A673 (cell line): Measurements from ENCODE around the gene YIF1B. TPM values are rescaled to one million over a fixed set of nuclear protein-coding genes. Genes with fewer than 3 reads are reported as not detected.

Experiments
- BruUV-seq: library from RNA; stranded (reverse); fragments of 400-500 nt; replicated peaks from 2 replicates; lab custom pipeline; 2021; lab: Mats Ljungman, UMichigan
- CTCF ChIA-PET: fragments of 300-600 bp; sonication (Branson Sonifier 250); formaldehyde crosslinking; loops from one replicate; lab custom pipeline; 2022; ENCODE audit warnings: antibody characterized with exemption; lab: Charles Lee
- POLR2A ChIA-PET: fragments of 300-600 bp; sonication (Branson Sonifier 250); formaldehyde crosslinking; loops from one replicate; lab custom pipeline; 2022; ENCODE audit warnings: antibody characterized with exemption; ENCODE audit not compliant: low non-redundant PET; lab: Charles Lee
- DNase-seq: peaks from one replicate; pipeline ENCODE4 v3.0.0-alpha.2; 2015; ENCODE audit warnings: low spot score
- H3K27ac ChIP-seq: fragments of 200-600 bp; sonication (generic); 2 replicates; pipeline ENCODE4 v1.5.1; 2016; ENCODE audit warnings: mixed run types, low read depth, mild to moderate bottlenecking, mixed read lengths, antibody characterized with exemption, low read length; ENCODE audit not compliant: poor library complexity, severe bottlenecking
- H3K27me3 ChIP-seq: fragments of 200-600 bp; sonication (generic); replicated peaks from 2 replicates; pipeline ENCODE4 v1.6.1; 2017; ENCODE audit warnings: mixed run types, low read depth, mild to moderate bottlenecking, mixed read lengths, antibody characterized with exemption, low read length; ENCODE audit not compliant: insufficient read depth, poor library complexity
- H3K36me3 ChIP-seq: fragments of 200-600 bp; sonication (generic); 2 replicates; pipeline ENCODE4 v1.6.1; 2016; ENCODE audit warnings: mixed run types, mild to moderate bottlenecking, mixed read lengths, antibody characterized with exemption, low read length; ENCODE audit not compliant: insufficient read depth, poor library complexity, severe bottlenecking
- H3K4me1 ChIP-seq: fragments of 200-600 bp; sonication (generic); 2 replicates; pipeline ENCODE4 v1.6.1; 2017; ENCODE audit warnings: mixed run types, mild to moderate bottlenecking, mixed read lengths, antibody characterized with exemption, low read length; ENCODE audit not compliant: insufficient read depth, poor library complexity, severe bottlenecking
- H3K4me3 ChIP-seq: fragments of 200-600 bp; sonication (generic); 2 replicates; pipeline ENCODE4 v1.5.1; 2016; ENCODE audit warnings: low read depth, mixed run types, mild to moderate bottlenecking, mixed read lengths, low read length; ENCODE audit not compliant: poor library complexity, severe bottlenecking
- H3K9me3 ChIP-seq: fragments of 200-600 bp; sonication (generic); 2 replicates; pipeline ENCODE4 v1.6.1; 2016; ENCODE audit warnings: mixed run types, low read depth, mild to moderate bottlenecking, mixed read lengths, antibody characterized with exemption, low read length; ENCODE audit not compliant: poor library complexity, severe bottlenecking
- EZH2 ChIP-seq: fragments of 200-600 bp; sonication (generic); IDR thresholded peaks from 2 replicates; pipeline ENCODE4 v1.6.1; 2017; ENCODE audit warnings: borderline replicate concordance, low read depth, mild to moderate bottlenecking, mixed read lengths, antibody characterized with exemption, low read length; ENCODE audit not compliant: poor library complexity, severe bottlenecking
- intact Hi-C: fragments of 100-400 bp; cut with micrococcal nuclease; formaldehyde crosslinking; loops from one replicate; pipeline ENCODE4 v1.10.0; 2022; ENCODE audit not compliant: unreplicated experiment
- total RNA-seq: library from RNA; stranded (reverse); gene quantifications from 2 replicates; pipeline ENCODE4 v1.2.3, GENCODE V29; 2021
- TF ChIP-seq, protein P1 (sequence below): fragments of 300-800, 200-600 bp; sonication (generic); conservative IDR thresholded peaks from 2 replicates; pipeline ENCODE4 v1.5.1; 2017; ENCODE audit warnings: low read depth, mild to moderate bottlenecking, antibody characterized with exemption, low read length, moderate library complexity, mixed read lengths

The YIF1B gene
- total RNA-seq, 1 experiment from 2014 or later = 57.6 TPM

- no peaks in the 10 kb centered on the region for H3K9me3 ChIP-seq
- no peak overlapping the region for H3K4me3 ChIP-seq
- POLR2A ChIA-PET = no interaction called here
- BruUV-seq = no TSS peak
- TF ChIP-seq, protein P1, sequence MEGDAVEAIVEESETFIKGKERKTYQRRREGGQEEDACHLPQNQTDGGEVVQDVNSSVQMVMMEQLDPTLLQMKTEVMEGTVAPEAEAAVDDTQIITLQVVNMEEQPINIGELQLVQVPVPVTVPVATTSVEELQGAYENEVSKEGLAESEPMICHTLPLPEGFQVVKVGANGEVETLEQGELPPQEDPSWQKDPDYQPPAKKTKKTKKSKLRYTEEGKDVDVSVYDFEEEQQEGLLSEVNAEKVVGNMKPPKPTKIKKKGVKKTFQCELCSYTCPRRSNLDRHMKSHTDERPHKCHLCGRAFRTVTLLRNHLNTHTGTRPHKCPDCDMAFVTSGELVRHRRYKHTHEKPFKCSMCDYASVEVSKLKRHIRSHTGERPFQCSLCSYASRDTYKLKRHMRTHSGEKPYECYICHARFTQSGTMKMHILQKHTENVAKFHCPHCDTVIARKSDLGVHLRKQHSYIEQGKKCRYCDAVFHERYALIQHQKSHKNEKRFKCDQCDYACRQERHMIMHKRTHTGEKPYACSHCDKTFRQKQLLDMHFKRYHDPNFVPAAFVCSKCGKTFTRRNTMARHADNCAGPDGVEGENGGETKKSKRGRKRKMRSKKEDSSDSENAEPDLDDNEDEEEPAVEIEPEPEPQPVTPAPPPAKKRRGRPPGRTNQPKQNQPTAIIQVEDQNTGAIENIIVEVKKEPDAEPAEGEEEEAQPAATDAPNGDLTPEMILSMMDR = no peak
- TF ChIP-seq EZH2 = no peak
- no peaks in the 10 kb centered on the region for H3K4me1 ChIP-seq
- no peak overlapping the region for H3K27ac ChIP-seq
- no peak for DNase-seq
- H3K36me3 ChIP-seq = no peaks in the 10 kb centered on the region
- intact Hi-C loops = no loop called here
- CTCF ChIA-PET = no interaction called here
- H3K27me3 ChIP-seq = no peaks in the 10 kb centered on the region
Observed at GRCh38 chr19:38274739-38275138, 41.0 kb downstream of the YIF1B start.

GRCh38 chr19:38273499-38273898 is 42.2 kb downstream of the YIF1B start:
- POLR2A ChIA-PET = no interaction called here
- H3K4me1 ChIP-seq = no peaks in the 10 kb centered on the region
- TF ChIP-seq, protein P1 = no peak
- no peak for TF ChIP-seq EZH2

GRCh38 chr19:38270587-38271167 is 45.1 kb downstream of the YIF1B start:
- intact Hi-C loops = no loop called here
- TF ChIP-seq EZH2 = no peak
- TF ChIP-seq, protein P1 = no peak
- no peak for DNase-seq
- POLR2A ChIA-PET = no interaction called here
- Histone ChIP-seq H3K9me3 (no peaks in the 10 kb centered on the region), H3K27me3 (no peaks in the 10 kb centered on the region), H3K36me3 (no peaks in the 10 kb centered on the region), H3K27ac (no peak overlapping the region), H3K4me1 (no peaks in the 10 kb centered on the region), H3K4me3 (no peak overlapping the region)
- CTCF ChIA-PET = no interaction called here
- BruUV-seq = no TSS peak

More at GRCh38 chr19:38273499-38273898, 42.2 kb downstream of the YIF1B start:
- no peak for DNase-seq
- no TSS peak for BruUV-seq
- Histone ChIP-seq H3K9me3 (no peaks in the 10 kb centered on the region), H3K27me3 (no peaks in the 10 kb centered on the region), H3K36me3 (no peaks in the 10 kb centered on the region), H3K27ac (no peak overlapping the region), H3K4me3 (no peak overlapping the region)
- CTCF ChIA-PET = no interaction called here
- intact Hi-C loops = no loop called here
